Measurements from ENCODE around the gene MAGEC3.
"Not testable (repeated sequence)": the region's sequence is repeated elsewhere in the genome, so short reads cannot be mapped to it uniquely, and the experiment has no call there.

MAGEC3 gene, protein sequence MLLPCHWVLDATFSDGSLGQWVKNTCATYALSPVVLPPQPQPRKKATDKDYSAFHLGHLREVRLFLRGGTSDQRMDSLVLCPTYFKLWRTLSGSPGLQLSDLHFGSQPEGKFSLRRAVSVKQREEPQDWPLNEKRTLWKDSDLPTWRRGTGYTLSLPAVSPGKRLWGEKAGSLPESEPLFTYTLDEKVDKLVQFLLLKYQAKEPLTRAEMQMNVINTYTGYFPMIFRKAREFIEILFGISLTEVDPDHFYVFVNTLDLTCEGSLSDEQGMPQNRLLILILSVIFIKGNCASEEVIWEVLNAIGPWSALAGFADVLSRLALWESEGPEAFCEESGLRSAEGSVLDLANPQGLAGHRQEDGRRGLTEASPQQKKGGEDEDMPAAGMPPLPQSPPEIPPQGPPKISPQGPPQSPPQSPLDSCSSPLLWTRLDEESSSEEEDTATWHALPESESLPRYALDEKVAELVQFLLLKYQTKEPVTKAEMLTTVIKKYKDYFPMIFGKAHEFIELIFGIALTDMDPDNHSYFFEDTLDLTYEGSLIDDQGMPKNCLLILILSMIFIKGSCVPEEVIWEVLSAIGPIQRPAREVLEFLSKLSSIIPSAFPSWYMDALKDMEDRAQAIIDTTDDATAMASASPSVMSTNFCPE

DNA sequence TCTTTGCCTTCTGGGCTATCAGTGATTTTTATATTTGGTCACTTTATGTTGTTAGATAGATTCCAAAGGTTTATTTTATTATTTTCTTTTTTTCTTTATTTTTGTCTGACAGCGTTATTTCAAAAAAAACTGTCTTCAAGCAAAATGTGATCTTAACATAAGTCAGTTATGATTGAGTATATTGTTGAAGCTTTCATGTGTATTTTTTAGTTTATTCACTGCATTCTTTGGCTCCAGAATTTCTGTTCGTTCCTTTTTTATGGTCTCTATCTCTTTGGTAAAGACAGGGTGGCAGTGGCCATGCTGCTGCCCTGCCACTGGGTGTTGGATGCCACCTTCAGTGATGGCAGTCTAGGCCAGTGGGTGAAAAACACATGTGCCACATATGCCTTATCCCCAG lies at the start of gene MAGEC3:
Gene MAGEC3 (plus strand): TSS at position 301 of the 400 bp plus-strand sequence. CDS start 0 bp downstream, at position 301.
- H3K27me3 ChIP-seq (ENCODE audit: insufficient read depth, low read length) = no peaks in the 10 kb centered on the region
- no peak within 1 kb of the TSS for H3K27ac ChIP-seq (ENCODE audit: low read length)
- H3K4me3 ChIP-seq (ENCODE audit: low read length) = no peak within 1 kb of the TSS
- H3K4me1 ChIP-seq (ENCODE audit: insufficient read depth, low read length) = no peaks in the 10 kb centered on the region
- H3K9ac ChIP-seq (ENCODE audit: low read depth, low read length) = no peak within 1 kb of the TSS
- no peaks in the 10 kb centered on the region for H3K9me3 ChIP-seq (ENCODE audit: insufficient read depth, low read depth, low read length)
- no peaks in the 10 kb centered on the region for H3K36me3 ChIP-seq (ENCODE audit: insufficient read depth, low read depth, low read length)

DNA sequence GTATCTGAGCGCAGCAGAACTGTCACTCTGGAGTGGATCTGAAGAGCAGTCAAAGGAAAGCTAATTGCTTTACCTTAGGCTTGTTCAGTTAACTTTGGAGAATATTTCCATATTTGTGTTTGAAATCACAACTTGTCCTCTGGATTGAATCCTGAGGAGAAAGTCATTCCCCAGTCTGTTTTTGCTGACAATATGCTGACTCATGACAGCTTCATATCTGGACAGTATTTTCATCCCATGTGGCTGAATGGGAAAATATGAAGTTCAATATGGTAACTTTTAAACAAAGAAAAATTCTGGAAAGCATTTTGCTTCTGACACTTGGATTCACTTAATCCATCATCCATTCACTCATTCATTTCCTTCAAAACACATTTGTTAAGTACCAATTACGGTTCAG lies 46.3 kb upstream of the MAGEC3 start:
- Histone ChIP-seq H3K27ac (ENCODE audit: low read length) (no peak overlapping the region), H3K9ac (ENCODE audit: low read depth, low read length) (no peak overlapping the region), H3K27me3 (ENCODE audit: insufficient read depth, low read length) (no peaks in the 10 kb centered on the region), H3K36me3 (ENCODE audit: insufficient read depth, low read depth, low read length) (no peaks in the 10 kb centered on the region), H3K4me3 (ENCODE audit: low read length) (no peak overlapping the region), H3K4me1 (ENCODE audit: insufficient read depth, low read length) (no peaks in the 10 kb centered on the region; the same call in 1 of the 2 replicates), H3K9me3 (ENCODE audit: insufficient read depth, low read depth, low read length) (no peaks in the 10 kb centered on the region)

DNA sequence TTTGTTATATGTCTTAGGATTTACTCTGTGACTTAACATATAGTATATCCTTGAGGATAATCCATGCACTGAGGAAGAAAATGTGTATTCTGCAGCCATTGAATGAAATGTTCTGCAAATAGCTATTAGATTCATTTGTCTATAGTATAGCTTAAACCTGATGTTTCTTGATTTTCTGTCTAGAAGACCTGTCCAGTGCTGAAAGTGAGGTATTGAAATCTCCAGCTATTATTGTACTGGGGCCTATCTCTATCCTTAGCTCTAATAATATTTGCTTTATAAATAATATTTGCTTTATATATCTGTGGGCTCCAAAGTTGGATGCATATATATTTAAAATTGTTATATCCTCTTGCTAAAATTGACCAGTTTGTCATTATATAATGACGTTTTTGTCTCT lies 26.7 kb upstream of the MAGEC3 start:
- Histone ChIP-seq H3K36me3 (ENCODE audit: insufficient read depth, low read depth, low read length) (no peaks in the 10 kb centered on the region), H3K4me1 (ENCODE audit: insufficient read depth, low read length) (no peaks in the 10 kb centered on the region), H3K9ac (ENCODE audit: low read depth, low read length) (no peak overlapping the region), H3K27ac (ENCODE audit: low read length) (no peak overlapping the region), H3K9me3 (ENCODE audit: insufficient read depth, low read depth, low read length) (no peaks in the 10 kb centered on the region), H3K27me3 (ENCODE audit: insufficient read depth, low read length) (no peaks in the 10 kb centered on the region), H3K4me3 (ENCODE audit: low read length) (no peak overlapping the region)

DNA sequence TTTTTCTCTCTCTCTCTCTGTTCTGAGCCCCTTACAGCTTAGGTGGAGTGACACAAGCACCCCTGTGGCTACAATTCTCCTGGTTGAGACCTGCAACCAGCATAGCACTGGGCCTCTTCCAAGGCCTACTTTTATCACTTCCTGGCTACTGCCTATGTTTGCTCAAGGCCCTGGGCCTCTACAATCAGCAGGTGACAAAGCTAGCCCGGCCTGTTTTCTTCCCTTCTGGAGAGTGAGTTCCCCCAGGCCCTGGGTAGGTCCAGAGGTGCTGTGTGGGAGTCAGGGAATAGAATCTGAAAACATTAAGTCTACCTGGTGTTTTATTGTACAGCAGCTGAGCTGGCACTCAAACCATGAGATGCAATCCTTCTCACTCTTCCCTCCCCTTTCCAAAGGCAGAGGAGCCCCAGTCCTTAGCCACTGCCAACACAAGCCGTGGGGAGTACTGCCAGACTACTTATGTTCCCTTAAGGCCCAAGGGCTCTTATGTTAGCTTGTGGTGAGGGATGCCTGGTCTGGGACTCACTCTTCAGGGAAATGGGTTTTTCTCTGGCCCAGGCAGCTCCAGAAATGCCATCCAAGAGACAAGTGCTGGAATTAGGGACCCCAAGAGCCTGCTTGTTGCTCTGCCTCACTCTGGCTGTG lies 23.8 kb upstream of the MAGEC3 start:
- H3K9me3 ChIP-seq (ENCODE audit: insufficient read depth, low read depth, low read length) = no peaks in the 10 kb centered on the region
- no peak overlapping the region for H3K9ac ChIP-seq (ENCODE audit: low read depth, low read length)
- no peak overlapping the region for H3K4me3 ChIP-seq (ENCODE audit: low read length)
- H3K27me3 ChIP-seq (ENCODE audit: insufficient read depth, low read length) = no peaks in the 10 kb centered on the region
- no peaks in the 10 kb centered on the region for H3K36me3 ChIP-seq (ENCODE audit: insufficient read depth, low read depth, low read length)
- no peak overlapping the region for H3K27ac ChIP-seq (ENCODE audit: low read length)
- H3K4me1 ChIP-seq (ENCODE audit: insufficient read depth, low read length) = no peaks in the 10 kb centered on the region

DNA sequence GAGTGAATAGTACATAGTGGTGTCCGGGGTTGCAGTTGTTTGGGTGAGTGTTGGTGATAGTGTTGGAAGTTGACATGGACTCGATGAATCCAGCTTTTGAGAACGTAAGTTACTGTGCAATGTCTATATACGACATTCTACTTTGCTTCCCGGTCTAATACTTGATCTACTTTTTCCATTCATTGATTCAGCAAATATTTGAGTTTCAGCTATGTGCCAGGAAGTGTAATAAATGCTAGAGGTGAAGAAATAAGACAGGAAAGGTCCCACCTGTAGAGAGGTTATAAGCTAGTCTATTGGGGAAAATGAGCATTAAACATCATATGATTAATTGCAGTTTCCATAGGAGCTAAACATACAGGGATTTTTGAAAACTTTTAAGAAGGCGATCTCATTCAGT lies 22.2 kb upstream of the MAGEC3 start:
- no peaks in the 10 kb centered on the region for H3K9me3 ChIP-seq (ENCODE audit: insufficient read depth, low read depth, low read length)
- no peaks in the 10 kb centered on the region for H3K36me3 ChIP-seq (ENCODE audit: insufficient read depth, low read depth, low read length)
- no peaks in the 10 kb centered on the region for H3K4me1 ChIP-seq (ENCODE audit: insufficient read depth, low read length)
- no peak overlapping the region for H3K9ac ChIP-seq (ENCODE audit: low read depth, low read length)
- H3K27ac ChIP-seq (ENCODE audit: low read length) = no peak overlapping the region
- no peak overlapping the region for H3K4me3 ChIP-seq (ENCODE audit: low read length)
- H3K27me3 ChIP-seq (ENCODE audit: insufficient read depth, low read length) = no peaks in the 10 kb centered on the region

DNA sequence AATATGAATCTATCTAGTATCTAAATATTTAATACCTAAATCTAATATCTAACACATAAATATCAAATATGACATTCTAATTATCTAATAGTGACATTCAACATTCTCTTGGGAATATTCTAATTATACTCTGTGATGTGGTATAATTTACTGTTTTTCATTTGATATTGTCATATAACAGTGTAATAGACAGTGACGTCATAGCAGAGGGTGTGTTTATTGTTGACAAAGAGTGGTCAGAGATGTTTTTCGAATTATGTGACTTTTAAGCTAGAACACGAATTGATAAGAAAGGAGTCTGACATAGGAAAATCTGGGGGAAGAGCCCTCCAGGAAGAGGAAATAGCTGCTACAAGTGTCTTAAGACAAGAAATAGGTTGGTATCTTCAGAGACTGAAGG lies 5.9 kb upstream of the MAGEC3 start:
- no peak overlapping the region for H3K27ac ChIP-seq (ENCODE audit: low read length)
- H3K9ac ChIP-seq (ENCODE audit: low read depth, low read length) = no peak overlapping the region
- no peaks in the 10 kb centered on the region for H3K36me3 ChIP-seq (ENCODE audit: insufficient read depth, low read depth, low read length)
- no peaks in the 10 kb centered on the region for H3K4me1 ChIP-seq (ENCODE audit: insufficient read depth, low read length)
- no peaks in the 10 kb centered on the region for H3K27me3 ChIP-seq (ENCODE audit: insufficient read depth, low read length)
- no peak overlapping the region for H3K4me3 ChIP-seq (ENCODE audit: low read length)
- no peaks in the 10 kb centered on the region for H3K9me3 ChIP-seq (ENCODE audit: insufficient read depth, low read depth, low read length)

DNA sequence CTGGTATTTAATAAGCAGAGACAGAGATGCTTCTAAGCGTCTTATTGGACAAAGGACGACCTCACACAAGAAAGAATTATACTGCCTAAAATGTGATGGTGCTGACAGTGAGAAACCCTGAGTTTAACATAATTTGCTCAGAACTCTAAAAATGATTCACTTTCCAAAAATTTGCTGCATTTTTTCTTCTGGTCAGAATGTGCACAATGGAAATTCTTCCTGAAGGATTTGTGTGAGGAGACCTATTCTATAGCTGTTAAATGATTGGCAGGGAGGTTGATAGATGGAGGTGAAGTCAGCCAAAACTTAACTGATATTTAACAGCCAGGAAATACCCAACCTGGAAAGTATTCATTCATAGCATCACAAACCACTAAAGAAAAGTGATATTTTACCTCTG lies 1.7 kb downstream of the MAGEC3 start:
- H3K4me3 ChIP-seq (ENCODE audit: low read length) = no peak overlapping the region
- no peaks in the 10 kb centered on the region for H3K27me3 ChIP-seq (ENCODE audit: insufficient read depth, low read length)
- no peaks in the 10 kb centered on the region for H3K4me1 ChIP-seq (ENCODE audit: insufficient read depth, low read length)
- no peaks in the 10 kb centered on the region for H3K9me3 ChIP-seq (ENCODE audit: insufficient read depth, low read depth, low read length)
- no peaks in the 10 kb centered on the region for H3K36me3 ChIP-seq (ENCODE audit: insufficient read depth, low read depth, low read length)
- H3K27ac ChIP-seq (ENCODE audit: low read length) = no peak overlapping the region
- H3K9ac ChIP-seq (ENCODE audit: low read depth, low read length) = no peak overlapping the region

DNA sequence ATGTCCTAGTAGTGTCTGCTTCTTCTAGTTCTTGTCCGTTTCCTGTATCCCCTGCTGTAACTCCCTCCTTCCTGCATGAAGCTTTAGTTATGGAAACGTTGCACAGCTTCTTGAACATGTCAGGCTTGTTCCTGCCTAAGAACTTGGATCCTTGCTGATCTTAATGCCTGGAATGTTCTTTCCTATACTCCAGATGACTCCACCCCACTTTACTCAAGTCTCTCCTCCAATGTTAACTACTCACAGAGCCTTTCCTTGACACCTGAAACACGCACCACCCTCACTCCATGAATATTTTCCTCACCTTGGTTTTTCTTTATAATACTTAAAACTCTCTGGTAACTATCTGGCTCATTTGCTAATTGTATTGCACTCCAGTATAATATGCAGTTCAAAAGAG lies 19.4 kb downstream of the MAGEC3 start:
- H3K27ac ChIP-seq (ENCODE audit: low read length) = no peak overlapping the region
- no peaks in the 10 kb centered on the region for H3K9me3 ChIP-seq (ENCODE audit: insufficient read depth, low read depth, low read length)
- no peak overlapping the region for H3K9ac ChIP-seq (ENCODE audit: low read depth, low read length)
- no peaks in the 10 kb centered on the region for H3K4me1 ChIP-seq (ENCODE audit: insufficient read depth, low read length)
- no peak overlapping the region for H3K4me3 ChIP-seq (ENCODE audit: low read length)
- no peaks in the 10 kb centered on the region for H3K27me3 ChIP-seq (ENCODE audit: insufficient read depth, low read length)
- no peaks in the 10 kb centered on the region for H3K36me3 ChIP-seq (ENCODE audit: insufficient read depth, low read depth, low read length)

DNA sequence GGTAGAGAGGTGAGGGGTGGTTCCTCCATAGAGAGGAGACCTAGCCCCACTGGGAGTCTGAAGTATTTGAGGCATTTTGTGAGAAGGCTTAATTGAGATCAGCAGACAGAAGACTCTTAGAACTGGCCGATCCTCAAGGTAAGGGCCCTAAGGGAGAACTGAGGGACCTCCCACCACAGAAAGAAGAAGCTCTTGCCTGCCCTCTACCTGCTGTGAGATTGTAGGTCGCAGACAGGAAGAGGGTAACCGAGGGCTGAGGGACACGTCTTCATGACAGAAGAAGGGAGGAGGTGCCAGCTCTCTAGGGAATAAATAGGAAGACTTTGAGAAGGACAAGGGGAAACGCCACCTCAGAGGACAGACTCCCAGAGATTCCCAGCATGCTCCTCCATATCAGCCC lies 41.5 kb downstream of the MAGEC3 start:
- no peaks in the 10 kb centered on the region for H3K9me3 ChIP-seq (ENCODE audit: insufficient read depth, low read depth, low read length)
- H3K36me3 ChIP-seq (ENCODE audit: insufficient read depth, low read depth, low read length) = no peaks in the 10 kb centered on the region
- H3K4me1 ChIP-seq (ENCODE audit: insufficient read depth, low read length) = peaks cover 6% of the 10 kb centered on the region
- H3K27ac ChIP-seq (ENCODE audit: low read length) = no peak overlapping the region
- H3K4me3 ChIP-seq (ENCODE audit: low read length) = no peak overlapping the region
- H3K9ac ChIP-seq (ENCODE audit: low read depth, low read length) = no peak overlapping the region
- H3K27me3 ChIP-seq (ENCODE audit: insufficient read depth, low read length) = no peaks in the 10 kb centered on the region

DNA sequence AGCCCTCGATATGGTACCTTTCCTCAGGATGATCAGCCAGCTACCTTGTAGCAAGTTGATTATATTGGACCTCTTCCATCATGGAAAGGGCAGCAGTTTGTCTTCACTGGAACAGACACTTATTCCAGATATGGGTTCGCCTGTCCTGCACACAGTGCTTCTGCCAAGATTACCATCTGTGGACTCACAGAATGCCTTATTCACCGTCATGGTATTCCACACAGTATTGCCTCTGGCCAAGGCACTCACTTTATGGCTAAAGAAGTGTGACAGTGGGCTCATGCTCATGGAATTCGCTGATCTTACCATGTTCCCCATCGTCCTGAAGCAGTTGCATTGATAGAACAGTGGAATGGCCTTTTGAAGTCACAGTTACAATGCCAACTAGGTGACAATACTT lies 50.7 kb downstream of the MAGEC3 start:
- H3K9me3 ChIP-seq (ENCODE audit: insufficient read depth, low read depth, low read length); H3K27me3 ChIP-seq (ENCODE audit: insufficient read depth, low read length); H3K36me3 ChIP-seq (ENCODE audit: insufficient read depth, low read depth, low read length); H3K4me1 ChIP-seq (ENCODE audit: insufficient read depth, low read length); H3K4me3 ChIP-seq (ENCODE audit: low read length); H3K27ac ChIP-seq (ENCODE audit: low read length); H3K9ac ChIP-seq (ENCODE audit: low read depth, low read length): not testable (repeated sequence)

DNA sequence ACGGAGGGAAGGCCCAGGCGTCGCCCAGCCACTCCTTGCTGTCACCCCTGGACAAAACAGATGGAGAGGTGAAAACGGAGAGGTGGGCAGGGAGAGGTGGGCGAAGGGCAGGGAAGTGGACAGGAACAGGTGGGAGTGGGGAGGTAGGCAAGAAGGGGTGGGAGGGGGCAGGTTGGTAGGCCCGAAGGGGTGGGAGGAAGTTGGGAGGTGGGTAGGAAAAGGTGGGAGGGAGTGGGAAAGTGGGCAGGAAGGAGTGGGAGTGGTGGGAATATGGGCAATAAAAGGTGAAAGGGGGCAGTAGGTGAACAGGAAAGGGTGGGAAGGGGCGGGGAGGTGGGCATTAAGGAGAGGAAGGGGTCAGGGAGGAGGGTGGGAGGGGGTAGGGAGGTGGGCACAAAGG lies 56.6 kb downstream of the MAGEC3 start:
- Histone ChIP-seq H3K4me1 (ENCODE audit: insufficient read depth, low read length) (no peaks in the 10 kb centered on the region), H3K27me3 (ENCODE audit: insufficient read depth, low read length) (no peaks in the 10 kb centered on the region), H3K4me3 (ENCODE audit: low read length) (no peak overlapping the region), H3K9me3 (ENCODE audit: insufficient read depth, low read depth, low read length) (no peaks in the 10 kb centered on the region), H3K27ac (ENCODE audit: low read length) (no peak overlapping the region), H3K9ac (ENCODE audit: low read depth, low read length) (no peak overlapping the region), H3K36me3 (ENCODE audit: insufficient read depth, low read depth, low read length) (no peaks in the 10 kb centered on the region)

DNA sequence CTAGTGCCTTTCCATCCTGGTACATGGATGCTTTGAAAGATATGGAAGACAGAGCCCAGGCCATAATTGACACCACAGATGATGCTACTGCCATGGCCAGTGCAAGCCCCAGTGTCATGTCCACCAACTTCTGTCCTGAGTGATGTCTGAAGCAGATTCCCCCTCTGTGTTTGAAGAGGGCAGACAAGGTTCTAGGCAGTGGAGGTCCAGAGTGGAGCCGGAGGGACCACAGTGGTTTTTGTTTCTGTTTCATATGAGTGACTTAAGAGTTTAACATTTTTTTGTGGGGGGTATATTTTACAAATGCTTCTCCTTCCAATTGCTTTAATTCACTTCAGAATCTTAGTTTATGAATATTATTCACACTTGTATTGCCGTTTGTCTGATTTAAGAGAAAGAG lies 59.6 kb downstream of the MAGEC3 start:
- H3K27ac ChIP-seq (ENCODE audit: low read length) = no peak overlapping the region
- H3K9ac ChIP-seq (ENCODE audit: low read depth, low read length) = no peak overlapping the region
- H3K9me3 ChIP-seq (ENCODE audit: insufficient read depth, low read depth, low read length) = no peaks in the 10 kb centered on the region
- H3K27me3 ChIP-seq (ENCODE audit: insufficient read depth, low read length) = no peaks in the 10 kb centered on the region
- H3K4me1 ChIP-seq (ENCODE audit: insufficient read depth, low read length) = no peaks in the 10 kb centered on the region
- no peak overlapping the region for H3K4me3 ChIP-seq (ENCODE audit: low read length)
- no peaks in the 10 kb centered on the region for H3K36me3 ChIP-seq (ENCODE audit: insufficient read depth, low read depth, low read length)
